SH-SY5Y (cell line): ENCODE measurements around the gene CACNA1S.

Experiments
- GATA2 ChIP-seq: IDR thresholded peaks from 2 replicates; pipeline ENCODE4 v1.6.1; 2011; ENCODE audit warnings: mild to moderate bottlenecking, low read depth, low read length
- GATA3 ChIP-seq: IDR thresholded peaks from 2 replicates; pipeline ENCODE4 v1.6.1; 2011; ENCODE audit warnings: low read depth, mild to moderate bottlenecking, low read length, moderate library complexity

Gene CACNA1S

GRCh38 chr1:201143726-201144635 lies 31.8 kb upstream of the CACNA1S start:
- TF ChIP-seq GATA3 (no peak), GATA2 (no peak)

- TF ChIP-seq GATA2 (no peak), GATA3 (no peak)
Observed at GRCh38 chr1:201142849-201143725, 30.9 kb upstream of the CACNA1S start.

- TF ChIP-seq GATA3 (no peak), GATA2 (no peak)
Observed at GRCh38 chr1:201142011-201142848, 30.0 kb upstream of the CACNA1S start.

DNA sequence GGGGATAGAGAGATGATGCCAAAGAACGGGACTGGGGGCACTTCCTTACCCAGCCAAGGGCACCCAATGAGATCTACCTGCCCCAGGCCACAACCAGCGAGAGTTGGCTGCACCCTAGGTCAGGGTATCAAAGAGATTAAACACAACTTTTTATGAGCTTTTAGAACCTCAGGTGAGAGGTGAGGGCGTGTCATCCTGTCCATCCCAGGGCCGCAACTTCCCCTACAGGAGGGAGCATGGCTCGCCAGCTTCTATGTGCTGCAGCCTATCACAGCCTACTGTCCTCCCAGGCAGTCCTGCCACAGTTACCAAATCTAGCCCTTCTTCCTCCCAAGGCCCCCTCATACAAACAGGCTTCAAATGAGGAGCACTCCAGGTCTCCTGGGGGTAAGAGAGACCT lies 29.2 kb upstream of the CACNA1S start:
- TF ChIP-seq GATA3 (no peak), GATA2 (no peak)

GRCh38 chr1:201140941-201141260 lies 28.7 kb upstream of the CACNA1S start:
- TF ChIP-seq GATA2 (no peak), GATA3 (no peak)

DNA sequence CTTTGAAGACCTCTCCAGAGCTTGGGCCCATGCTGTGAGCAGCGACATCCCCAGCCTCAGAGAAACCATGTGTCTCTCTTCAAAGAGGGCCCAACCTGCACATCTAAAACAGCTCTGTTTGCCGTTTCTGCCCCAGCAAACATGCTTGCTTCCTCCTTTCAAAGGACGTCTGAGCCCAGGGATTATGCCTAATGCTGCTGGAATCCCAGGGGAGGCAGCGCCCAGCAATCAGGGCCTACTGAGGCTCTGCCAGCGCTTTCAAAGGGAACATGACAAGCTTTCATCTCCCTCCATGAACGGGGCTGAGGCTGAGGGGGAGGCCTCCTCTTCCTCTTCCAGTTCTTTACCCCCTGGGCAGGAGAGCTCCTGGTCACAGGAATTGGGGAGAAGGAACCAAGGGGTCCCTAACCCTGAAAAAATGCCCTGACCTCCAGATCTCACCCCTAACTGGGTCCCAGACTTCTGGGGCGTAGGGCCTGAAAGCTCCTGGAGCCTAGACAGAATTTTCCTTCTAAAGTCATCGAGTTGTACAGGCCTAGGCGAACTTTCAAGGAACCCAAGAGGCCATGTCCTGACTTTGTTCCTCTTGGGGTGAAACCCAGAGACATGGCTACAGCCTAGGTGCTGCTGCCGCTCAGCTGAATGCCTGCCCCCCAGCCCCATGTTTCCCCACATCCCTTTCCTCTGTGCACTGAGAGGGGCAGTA lies 28.2 kb upstream of the CACNA1S start:
- TF ChIP-seq GATA2 (no peak), GATA3 (no peak)

DNA sequence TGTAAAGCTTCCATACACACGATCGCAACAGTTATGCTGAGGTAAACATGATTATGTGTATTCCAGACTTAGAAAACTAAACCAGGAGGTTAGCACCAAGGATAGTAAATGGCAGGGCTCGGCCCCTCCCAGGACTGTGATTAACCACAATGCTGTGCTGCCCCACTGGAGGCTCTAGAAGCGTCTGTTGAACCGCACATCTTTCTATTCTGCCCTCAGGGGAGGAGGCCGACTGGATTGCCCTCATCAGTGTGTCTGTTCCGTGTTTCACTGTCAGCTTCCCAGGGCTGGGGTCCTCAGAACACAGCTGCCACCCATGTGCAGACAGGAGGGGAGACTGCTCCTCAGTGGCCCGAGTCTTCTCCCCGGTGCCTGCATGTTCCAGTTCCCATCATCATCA lies 27.5 kb upstream of the CACNA1S start:
- no peak for TF ChIP-seq GATA2
- TF ChIP-seq GATA3: no peak

DNA sequence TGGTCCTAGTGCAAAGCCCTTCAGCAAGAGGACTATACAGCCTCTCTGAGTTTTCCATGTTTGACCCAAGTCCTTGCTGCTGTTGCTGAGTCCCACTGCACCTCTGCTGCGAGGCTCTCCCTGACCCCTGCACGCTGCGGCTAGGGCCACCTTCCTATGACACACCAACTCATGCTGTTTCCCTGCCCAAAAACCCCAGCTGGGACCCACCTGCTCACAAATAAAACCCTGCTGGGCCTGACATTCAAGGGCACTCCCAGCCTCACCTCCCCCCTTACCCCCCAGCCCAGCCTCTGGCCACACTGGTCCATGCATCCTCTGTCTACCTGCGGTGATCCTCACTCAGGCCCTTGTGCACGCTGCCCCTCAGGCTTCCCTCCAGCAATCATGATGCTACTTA lies 27.1 kb upstream of the CACNA1S start:
- TF ChIP-seq GATA2 (no peak), GATA3 (no peak)

DNA sequence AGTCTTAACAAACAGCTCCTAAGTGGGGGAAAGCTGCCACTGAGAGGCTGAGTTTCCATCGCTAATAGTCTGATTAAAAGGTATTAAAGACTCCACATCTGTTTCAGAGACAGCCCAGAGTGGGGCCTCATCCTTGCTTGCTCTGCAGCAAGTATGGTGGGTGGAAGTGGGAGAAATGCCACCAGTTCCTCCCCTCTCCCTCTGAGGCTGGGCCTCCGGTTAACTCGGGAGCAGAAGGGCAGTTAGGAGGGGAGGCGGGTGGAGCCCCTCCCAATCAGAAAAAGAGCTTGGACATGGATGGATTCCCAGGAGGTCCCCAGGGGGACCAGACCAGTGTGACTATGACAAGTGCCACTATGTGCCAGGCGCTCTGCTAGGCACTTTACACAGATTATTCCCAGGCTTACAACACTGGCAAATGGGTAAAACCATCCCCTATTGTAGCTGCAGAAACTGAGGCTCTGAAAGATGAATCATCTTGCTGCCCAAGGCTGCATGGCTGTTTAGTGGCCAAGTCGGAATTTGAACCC lies 26.1 kb upstream of the CACNA1S start:
- TF ChIP-seq GATA3: no peak
- no peak for TF ChIP-seq GATA2

DNA sequence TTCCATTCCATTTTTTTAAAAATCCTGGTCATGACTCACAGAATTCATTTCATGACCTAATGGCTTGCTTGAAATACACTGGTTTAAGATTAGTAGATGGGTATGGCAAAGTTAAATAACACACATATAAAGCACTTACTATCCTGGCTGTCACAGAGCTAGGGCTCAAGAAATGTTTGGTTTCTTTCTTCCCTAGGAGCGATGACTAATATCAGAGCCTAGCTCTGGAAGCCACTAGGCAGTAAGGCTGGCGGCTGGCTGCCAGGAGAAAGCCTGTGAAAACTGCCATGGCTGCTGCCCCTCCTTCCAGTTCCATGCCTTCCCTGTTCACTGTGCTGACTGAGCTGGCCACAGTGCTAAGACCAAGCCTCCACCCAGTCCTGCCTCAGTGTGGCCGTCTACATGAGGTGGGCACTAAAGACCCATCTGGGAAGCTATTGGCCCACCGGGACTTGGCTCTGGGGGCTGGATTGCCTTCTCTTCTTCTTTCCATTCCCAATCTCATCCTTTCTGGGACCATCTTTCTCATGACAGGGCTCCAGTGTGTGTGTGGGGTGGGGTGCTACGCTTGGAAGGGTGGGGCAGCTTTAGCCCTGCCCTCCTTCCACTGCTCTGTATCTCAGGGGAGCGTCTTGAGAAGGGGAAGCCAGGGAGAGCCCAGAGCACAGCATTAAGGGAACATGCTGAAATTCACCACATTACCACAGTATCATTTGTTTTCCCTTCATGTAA lies 25.5 kb upstream of the CACNA1S start:
- TF ChIP-seq GATA2 (no peak), GATA3 (no peak)

DNA sequence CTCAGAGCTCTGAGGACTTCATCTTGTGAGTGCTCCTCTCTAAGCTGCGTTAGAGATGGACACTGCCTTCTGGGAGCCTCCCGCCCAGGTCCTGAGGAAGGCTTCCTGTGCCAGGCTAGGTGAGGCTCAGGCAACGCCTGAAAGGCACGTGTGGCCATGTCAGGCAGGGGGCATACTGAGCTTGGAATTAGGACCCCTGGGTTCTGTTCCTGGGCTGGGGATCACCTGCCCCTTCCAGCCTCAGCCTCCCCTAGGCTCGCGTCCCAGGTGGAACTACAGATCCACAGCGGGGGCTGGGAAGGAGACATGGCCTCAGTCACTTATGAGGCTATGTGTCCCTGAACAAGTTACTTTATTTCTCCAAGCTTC lies 24.8 kb upstream of the CACNA1S start:
- TF ChIP-seq GATA2 (no peak), GATA3 (no peak)

DNA sequence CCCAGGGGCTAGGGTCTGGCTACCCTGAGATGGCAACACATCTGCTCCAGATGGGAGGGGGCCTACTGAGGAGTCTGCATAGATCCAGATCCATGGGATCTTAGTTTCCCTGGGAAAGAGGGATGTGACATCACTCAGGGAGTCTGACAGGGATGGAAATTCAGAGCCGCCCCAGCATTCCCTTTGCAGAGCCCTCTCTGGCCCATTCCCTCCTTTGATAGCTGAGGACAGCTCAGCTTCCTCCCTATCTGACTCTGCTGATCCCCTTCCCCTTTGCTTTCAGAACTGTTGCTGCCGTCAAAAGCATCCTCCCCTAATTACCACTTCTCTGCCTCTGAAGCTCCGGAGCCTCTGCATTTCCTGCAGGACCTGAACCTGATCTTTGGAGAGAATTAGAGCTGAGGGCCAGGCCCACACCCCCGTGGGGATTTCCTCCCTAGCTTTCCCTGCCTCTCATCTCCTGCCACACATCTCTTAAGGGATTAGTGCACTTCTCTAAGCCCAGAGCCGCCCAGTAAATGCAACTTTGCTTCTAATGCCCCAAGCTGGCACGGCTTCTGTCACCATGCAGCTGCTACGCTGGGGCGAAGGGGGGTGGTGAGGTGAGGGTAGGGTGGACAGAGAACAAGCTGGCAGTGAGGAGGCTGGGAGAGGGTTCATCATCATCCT lies 24.3 kb upstream of the CACNA1S start:
- no peak for TF ChIP-seq GATA2
- no peak for TF ChIP-seq GATA3
